Stimulated activated CD4-positive, alpha-beta T cell treated with anti-CD3 and anti-CD28 coated beads, Interleukin-12 subunit alpha, Interleukin-12 subunit beta, amount 100 ng/mL, for 24 hours (primary cell): ENCODE measurements around the gene CCDC149.

ENCODE experiments used
- DNase-seq, 2 experiments: peaks; one replicate each; pipeline ENCODE4 v3.0.0-alpha.2; 2020; ENCODE audit warnings: low read depth in 2 of 2

Gene CCDC149

DNA sequence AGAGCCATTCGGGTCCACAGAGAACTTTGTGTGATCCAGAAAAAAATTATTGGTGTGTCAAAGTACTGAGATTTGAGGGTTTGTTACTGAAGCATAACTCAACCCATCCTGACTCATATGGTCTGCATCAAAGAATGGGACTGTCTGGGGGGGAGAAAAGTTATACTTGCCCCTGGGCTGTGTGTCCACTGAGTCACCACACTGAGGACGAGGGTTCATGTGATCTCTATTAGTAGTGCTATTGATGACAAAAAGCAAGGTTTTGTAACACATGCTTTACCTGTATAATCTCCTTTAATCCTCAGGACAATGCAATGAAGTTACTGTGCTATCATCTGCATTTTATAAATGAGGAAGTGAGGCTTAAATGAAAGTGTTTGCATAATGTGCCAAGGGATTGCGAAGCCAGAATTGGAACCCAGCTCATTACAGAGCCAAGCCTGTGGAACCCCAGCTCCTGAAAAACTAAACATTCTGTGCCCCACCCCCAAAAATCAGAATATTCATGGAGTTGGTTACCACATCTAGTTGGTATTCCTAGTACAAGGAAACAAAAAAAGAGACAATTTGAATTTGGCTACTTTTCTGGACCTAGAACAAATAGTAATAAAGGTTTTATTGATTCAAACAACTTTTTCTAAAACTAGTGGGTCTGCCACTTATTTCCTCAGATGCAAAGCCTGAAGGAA is 31.2 kb downstream of the CCDC149 start:
- DNase-seq = no peak

- no peak for DNase-seq
Observed at GRCh38 chr4:24880186-24880585, 32.7 kb downstream of the CCDC149 start.

GRCh38 chr4:24878636-24879016 is 34.2 kb downstream of the CCDC149 start:
- no peak for DNase-seq

- DNase-seq = no peak
Observed at GRCh38 chr4:24877868-24878635, 34.8 kb downstream of the CCDC149 start.

DNA sequence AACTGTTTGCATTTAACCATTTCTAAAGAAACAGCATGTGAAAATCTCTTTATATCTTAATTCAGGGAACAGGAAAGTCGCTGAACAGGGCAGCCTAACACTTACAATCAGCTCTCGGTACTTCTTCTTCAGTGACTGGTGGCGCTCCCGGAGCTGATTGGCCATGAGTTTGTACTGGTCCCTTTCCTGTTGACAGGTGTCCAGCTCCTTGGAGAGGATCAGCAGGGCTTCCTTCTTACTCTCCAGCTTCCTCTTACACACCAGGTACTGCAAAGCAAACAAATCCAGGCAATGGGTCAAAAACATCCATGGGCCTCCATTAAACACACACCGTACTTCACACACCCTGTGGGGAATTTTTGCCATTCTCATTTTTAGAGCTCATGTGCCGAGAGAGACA is 36.4 kb downstream of the CCDC149 start:
- DNase-seq = no peak

DNA sequence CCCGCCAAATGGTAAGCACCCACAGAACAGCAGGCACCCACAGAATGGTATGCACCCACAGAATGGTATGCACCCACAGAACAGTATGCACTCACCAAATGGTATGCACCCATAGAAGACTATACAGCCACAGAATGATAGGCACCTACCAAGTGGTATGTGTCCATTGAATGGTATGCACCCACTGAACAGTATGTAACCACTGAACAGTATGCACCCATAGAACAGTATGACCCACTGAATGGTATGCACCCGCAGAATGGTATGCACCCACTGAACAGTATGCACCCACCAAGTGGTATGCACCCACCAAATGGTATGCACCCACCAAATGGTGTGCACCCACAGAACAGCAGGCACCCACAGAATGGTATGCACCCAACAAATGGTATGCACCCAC is 40.1 kb downstream of the CCDC149 start:
- DNase-seq = no peak

GRCh38 chr4:24871210-24871609 is 41.6 kb downstream of the CCDC149 start:
- DNase-seq = no peak

- DNase-seq = no peak
Observed at GRCh38 chr4:24867766-24868296, 45.0 kb downstream of the CCDC149 start.

GRCh38 chr4:24867251-24867650 is 45.6 kb downstream of the CCDC149 start:
- no peak for DNase-seq

DNA sequence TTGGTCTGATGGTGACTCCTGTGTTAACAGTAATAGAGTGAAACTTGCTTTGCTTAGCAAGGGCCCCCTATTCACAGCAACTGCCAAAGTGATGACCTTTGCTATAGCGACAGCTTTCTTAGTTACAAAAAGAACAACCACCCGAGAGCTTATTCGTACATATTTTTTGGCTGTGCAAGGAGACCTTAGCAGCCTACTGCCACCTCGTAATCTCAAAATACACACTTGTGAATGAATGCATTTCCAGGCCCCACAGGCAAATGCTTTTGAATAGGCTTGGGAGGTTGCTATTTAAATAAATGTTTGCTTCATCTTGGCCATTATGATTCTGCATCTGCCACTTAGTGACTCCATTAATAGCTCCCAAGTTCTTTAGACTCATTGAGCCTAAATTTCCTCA is 47.4 kb downstream of the CCDC149 start:
- no peak for DNase-seq

DNA sequence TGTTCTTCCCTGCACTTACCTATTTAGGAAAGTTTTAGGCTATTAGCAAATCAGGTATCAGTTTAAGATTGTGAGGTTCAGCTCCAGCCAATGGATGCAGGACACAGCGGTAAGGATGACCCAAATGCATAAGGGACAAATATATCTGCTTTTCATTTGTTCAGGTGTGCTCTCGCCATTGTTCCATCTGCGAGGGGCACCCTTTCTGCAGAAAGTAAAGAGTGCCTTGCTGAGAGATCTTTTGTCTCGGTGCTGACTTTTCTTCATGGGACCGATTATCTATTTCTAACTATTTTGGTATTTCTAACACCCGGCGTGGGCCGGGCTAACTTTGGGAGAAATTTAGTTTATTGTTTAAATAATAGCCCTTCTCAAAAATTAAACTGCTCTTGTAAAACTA is 49.0 kb downstream of the CCDC149 start:
- no peak for DNase-seq

- no peak for DNase-seq
Observed at GRCh38 chr4:24862073-24862751, 50.6 kb downstream of the CCDC149 start.

GRCh38 chr4:24858550-24858949 is 54.3 kb downstream of the CCDC149 start:
- DNase-seq = no peak

DNA sequence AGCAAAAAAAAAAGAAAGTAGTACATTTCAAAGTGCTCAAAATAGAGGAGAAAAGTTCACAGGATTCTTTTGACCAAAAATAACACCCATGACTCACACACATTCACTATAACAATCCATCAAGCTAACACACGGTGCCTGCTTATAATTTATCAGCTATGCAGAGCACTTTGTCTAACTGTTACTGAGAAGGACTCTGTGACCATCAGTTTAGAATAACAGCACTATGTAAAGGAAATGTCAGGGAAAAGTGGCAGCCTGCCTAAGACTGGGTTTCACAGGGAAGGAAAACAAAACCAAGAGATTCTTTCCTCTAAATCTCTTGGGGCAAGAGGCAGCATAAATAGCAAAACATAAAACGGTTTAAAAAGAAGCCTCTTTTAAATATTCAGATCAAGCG is 54.8 kb downstream of the CCDC149 start:
- no peak for DNase-seq

GRCh38 chr4:24856586-24856985 is 56.3 kb downstream of the CCDC149 start:
- DNase-seq = no peak

DNA sequence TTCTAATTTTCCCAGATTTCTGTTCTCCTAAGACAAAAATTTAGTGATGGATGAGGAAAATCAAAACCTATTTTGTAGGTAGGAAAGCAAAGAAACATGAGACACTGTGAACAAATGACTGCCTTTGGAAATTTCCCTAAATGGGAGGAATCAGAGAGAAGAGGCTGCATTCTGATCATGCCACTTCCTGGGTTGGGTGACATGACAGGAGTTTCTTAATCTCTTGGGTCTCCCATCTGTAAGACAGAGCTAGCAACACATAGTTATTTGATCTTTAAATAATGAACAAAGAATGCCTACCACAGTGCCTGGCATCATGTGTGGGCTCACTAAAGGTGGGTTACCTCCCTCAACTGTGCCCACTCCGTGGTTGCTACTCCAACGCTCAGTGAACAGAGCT is 57.1 kb downstream of the CCDC149 start:
- DNase-seq = no peak

- no peak for DNase-seq
Observed at GRCh38 chr4:24853142-24853541, 59.7 kb downstream of the CCDC149 start.

- DNase-seq = no peak
Observed at GRCh38 chr4:24850674-24851073, 62.2 kb downstream of the CCDC149 start.

- no peak for DNase-seq
Observed at GRCh38 chr4:24849756-24850155, 63.1 kb downstream of the CCDC149 start.

- no peak for DNase-seq
Observed at GRCh38 chr4:24849351-24849750, 63.5 kb downstream of the CCDC149 start.

DNA sequence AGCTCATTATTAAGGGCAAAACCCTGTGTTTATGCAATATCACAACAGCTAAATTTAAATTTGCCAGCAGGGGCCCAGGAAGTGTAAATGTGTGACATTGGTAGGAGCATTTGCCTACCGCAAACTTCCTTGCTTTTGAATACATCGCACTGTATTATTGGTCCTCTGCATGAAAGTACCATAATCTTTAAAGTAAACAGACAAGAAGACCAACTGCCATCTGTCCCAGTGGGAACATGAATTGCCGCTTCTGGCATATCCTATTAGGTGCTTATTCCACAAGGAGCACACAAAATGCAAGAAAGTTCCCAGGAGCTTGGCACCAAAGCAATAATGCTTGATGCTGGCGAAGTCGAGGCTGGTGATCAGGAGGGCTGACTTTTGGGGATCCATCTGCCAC is 66.1 kb downstream of the CCDC149 start:
- no peak for DNase-seq

GRCh38 chr4:24845902-24846301 is 66.9 kb downstream of the CCDC149 start:
- no peak for DNase-seq

GRCh38 chr4:24845132-24845531 is 67.7 kb downstream of the CCDC149 start:
- DNase-seq = no peak
